Activated T-helper 2 cell treated with anti-CD3 and anti-CD28 coated beads, Interferon-gamma antibody, Interleukin-2, Interleukin-4, amounts not matched to agents 10 μg/mL and 5 μg/mL and 100 μg/mL, durations not matched to agents 14 hours and 24 hours and 36 hours (primary cell): ENCODE measurements around the gene ANXA10. TPM values are rescaled to one million over a fixed set of nuclear protein-coding genes. Genes with fewer than 3 reads are reported as not detected.
A peak's percentile ranks its signal among the peaks of the same experiment; 100 is the strongest.

Experiments used
- DNase-seq: peaks from one replicate; pipeline ENCODE4 v3.0.0; 2021; ENCODE audit warnings: low spot score
- H3K27ac Mint-ChIP-seq: one replicate; pipeline ENCODE4 v1.8.0; 2021; ENCODE audit warnings: mixed read lengths
- H3K27me3 Mint-ChIP-seq: one replicate; pipeline ENCODE4 v1.8.0; 2021; ENCODE audit warnings: low read depth, mixed read lengths
- H3K36me3 Mint-ChIP-seq: one replicate; pipeline ENCODE4 v1.8.0; 2021; ENCODE audit warnings: low read depth, mixed read lengths
- H3K4me1 Mint-ChIP-seq: one replicate; pipeline ENCODE4 v1.8.0; 2021; ENCODE audit warnings: low read depth, mixed read lengths
- H3K4me3 Mint-ChIP-seq: one replicate; pipeline ENCODE4 v1.8.0; 2021; ENCODE audit warnings: low read depth, mild to moderate bottlenecking, moderate library complexity, mixed read lengths
- H3K9me3 Mint-ChIP-seq: one replicate; pipeline ENCODE4 v1.8.0; 2021; ENCODE audit warnings: mixed read lengths
- intact Hi-C: fragments of 100-400 bp; cut with micrococcal nuclease; formaldehyde crosslinking; loops from one replicate; pipeline ENCODE4 v1.15.1; 2023
- total RNA-seq: library from RNA; stranded (reverse); gene quantifications from 2 replicates; pipeline ENCODE4 v1.2.3, GENCODE V29; 2022

The ANXA10 gene
- total RNA-seq, 1 donor from 2014 or later: not detected

DNA sequence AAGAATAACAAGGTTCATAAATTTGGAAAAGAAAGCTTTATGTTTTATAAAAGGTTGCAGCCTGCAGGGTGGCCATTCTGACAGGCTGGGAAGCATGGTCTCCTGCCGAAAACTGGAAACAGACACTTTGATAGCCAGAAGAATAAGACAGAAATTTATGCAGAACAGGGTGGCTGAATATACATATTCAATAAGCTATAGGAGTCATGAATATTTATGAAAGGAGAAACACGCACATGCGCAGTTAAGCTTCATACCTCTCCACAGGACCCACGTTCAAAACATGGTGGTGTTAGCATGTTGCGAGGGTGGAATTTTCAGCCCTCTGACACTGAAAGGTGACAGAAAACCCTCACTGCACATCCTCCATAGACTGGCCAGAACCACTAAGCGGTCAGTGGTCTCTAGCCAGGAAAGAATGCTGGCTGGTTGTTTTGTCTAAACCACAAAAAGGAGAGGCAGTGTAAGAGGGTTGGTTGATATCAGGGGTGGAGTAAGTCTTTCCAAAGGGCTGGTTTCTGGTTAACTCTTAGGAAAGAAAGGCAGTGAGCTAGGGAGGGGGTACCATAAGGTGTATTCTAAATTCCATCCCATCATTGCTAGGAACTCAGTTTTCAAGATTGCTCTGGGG, 58.2 kb downstream of the ANXA10 start:
- Mint-ChIP-seq H3K4me1 (peaks cover 1% of the 10 kb centered on the region), H3K36me3 (no peaks in the 10 kb centered on the region), H3K9me3 (no peaks in the 10 kb centered on the region), H3K27me3 (peaks cover 5% of the 10 kb centered on the region), H3K27ac (no peak overlapping the region), H3K4me3 (no peak overlapping the region)
- no peak for DNase-seq
- intact Hi-C loops: loop anchor here (10.0 kb wide), 2 partner anchors 366 to 1986 kb away; no protein-coding TSS in a partner anchor

DNA sequence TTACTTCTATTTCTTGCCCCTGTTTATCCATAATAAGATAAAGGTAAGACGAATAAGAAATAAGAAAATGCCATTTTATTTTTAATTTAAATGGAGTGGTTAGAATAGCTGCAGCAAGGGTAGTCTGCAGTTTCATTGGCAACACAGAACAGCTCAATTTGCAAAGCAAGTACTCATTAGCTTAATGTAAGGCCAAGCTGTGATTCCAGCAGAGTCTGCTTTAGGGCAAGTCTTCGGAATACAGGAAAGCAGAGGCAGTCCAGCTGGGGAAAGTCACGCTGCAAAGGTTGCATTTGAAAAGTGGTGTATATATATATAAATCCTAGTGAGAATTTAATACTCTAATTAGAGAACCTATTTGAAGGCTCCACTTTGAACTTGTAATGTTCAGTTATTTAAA, 59.0 kb downstream of the ANXA10 start:
- Mint-ChIP-seq H3K9me3 (no peaks in the 10 kb centered on the region), H3K4me1 (peaks cover 1% of the 10 kb centered on the region), H3K27ac (no peak overlapping the region), H3K4me3 (no peak overlapping the region), H3K36me3 (no peaks in the 10 kb centered on the region), H3K27me3 (peaks cover 5% of the 10 kb centered on the region)
- intact Hi-C loops: loop anchor here (10.0 kb wide), 2 partner anchors 367 to 1987 kb away; no protein-coding TSS in a partner anchor
- no peak for DNase-seq

DNA sequence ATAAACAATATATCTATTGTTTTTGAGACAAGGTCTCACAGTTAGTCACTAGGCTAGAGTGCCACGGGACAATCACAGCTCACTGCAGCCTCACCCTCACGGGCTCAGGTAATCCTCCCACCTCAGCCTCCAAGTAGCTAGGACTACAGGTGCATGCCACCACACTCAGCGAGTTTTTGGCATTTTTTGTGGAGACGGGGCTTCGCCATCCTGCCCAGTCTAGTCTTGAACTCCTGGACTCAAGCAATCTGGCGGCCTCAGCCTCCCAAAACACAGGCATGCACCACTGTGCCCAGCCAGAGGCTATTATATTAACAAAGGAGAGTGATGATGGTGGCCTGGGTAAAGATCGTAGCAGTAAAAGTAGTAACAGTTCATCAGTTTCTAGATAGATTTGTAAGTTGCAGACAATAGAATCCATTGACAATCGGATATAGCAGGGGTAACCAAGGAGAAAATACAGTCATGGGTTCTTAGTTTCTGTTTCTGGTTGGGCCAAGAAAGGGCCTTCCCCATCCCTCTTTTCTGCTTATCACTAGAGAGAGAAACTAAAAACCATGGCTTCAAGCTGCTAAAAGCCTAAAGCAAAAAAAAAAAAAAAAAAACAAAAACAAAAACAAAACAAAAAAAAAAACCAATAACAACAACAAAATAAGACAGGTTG, 60.6 kb downstream of the ANXA10 start:
- Mint-ChIP-seq H3K27ac (no peak overlapping the region), H3K36me3 (no peaks in the 10 kb centered on the region), H3K4me1 (peaks cover 1% of the 10 kb centered on the region), H3K4me3 (peak overlapping the region; percentile 14), H3K9me3 (no peaks in the 10 kb centered on the region), H3K27me3 (peaks cover 5% of the 10 kb centered on the region)
- intact Hi-C loops: loop anchor here (10.0 kb wide), 2 partner anchors 368 to 1988 kb away; no protein-coding TSS in a partner anchor
- DNase-seq: no peak

- peak; percentile 23 for DNase-seq
- Mint-ChIP-seq H3K36me3 (no peaks in the 10 kb centered on the region), H3K27me3 (peaks cover 5% of the 10 kb centered on the region), H3K9me3 (no peaks in the 10 kb centered on the region), H3K27ac (no peak overlapping the region), H3K4me1 (peaks cover 1% of the 10 kb centered on the region), H3K4me3 (no peak overlapping the region)
- intact Hi-C loops: loop anchor here (2.0 to 10.0 kb wide), 3 partner anchors 369 to 1989 kb away; no protein-coding TSS in a partner anchor
Measured at GRCh38 chr4:168153596-168154440, 61.5 kb downstream of the ANXA10 start.

GRCh38 chr4:168154546-168155277, 62.4 kb downstream of the ANXA10 start:
- Mint-ChIP-seq H3K36me3 (no peaks in the 10 kb centered on the region), H3K4me1 (peaks cover 1% of the 10 kb centered on the region), H3K27ac (no peak overlapping the region), H3K27me3 (peaks cover 5% of the 10 kb centered on the region), H3K9me3 (no peaks in the 10 kb centered on the region), H3K4me3 (no peak overlapping the region)
- intact Hi-C loops: loop anchor here (2.0 to 10.0 kb wide), 3 partner anchors 370 to 1990 kb away; no protein-coding TSS in a partner anchor
- no peak for DNase-seq

GRCh38 chr4:168162604-168163003, 70.3 kb downstream of the ANXA10 start:
- no peaks in the 10 kb centered on the region for H3K36me3 Mint-ChIP-seq
- no peaks in the 10 kb centered on the region for H3K9me3 Mint-ChIP-seq
- no peak overlapping the region for H3K4me3 Mint-ChIP-seq
- peaks cover 2% of the 10 kb centered on the region for H3K4me1 Mint-ChIP-seq
- intact Hi-C loops: no loop called here
- H3K27me3 Mint-ChIP-seq: no peaks in the 10 kb centered on the region
- no peak for DNase-seq
- no peak overlapping the region for H3K27ac Mint-ChIP-seq

DNA sequence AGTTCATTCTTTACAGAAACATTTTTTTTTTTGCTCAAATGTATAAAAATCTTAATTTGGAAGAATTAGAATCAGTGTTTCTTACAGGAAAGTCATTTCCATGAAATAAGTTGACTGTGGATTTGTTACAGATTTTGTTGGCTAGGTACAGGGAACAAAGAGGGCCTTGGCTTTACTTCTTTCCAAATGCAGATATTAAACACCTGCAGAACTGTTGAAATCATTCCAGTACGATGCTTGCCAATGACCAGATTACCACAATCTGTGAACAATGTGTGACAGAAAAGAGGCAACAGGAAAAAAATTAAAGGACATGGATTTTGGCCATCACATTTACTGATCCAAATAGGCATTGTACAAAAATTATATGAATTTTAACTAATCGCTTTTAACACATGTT, 70.8 kb downstream of the ANXA10 start:
- no peaks in the 10 kb centered on the region for H3K36me3 Mint-ChIP-seq
- no peaks in the 10 kb centered on the region for H3K27me3 Mint-ChIP-seq
- H3K9me3 Mint-ChIP-seq: no peaks in the 10 kb centered on the region
- DNase-seq: no peak
- no peak overlapping the region for H3K27ac Mint-ChIP-seq
- peaks cover 6% of the 10 kb centered on the region for H3K4me1 Mint-ChIP-seq
- intact Hi-C loops: no loop called here
- H3K4me3 Mint-ChIP-seq: no peak overlapping the region

DNA sequence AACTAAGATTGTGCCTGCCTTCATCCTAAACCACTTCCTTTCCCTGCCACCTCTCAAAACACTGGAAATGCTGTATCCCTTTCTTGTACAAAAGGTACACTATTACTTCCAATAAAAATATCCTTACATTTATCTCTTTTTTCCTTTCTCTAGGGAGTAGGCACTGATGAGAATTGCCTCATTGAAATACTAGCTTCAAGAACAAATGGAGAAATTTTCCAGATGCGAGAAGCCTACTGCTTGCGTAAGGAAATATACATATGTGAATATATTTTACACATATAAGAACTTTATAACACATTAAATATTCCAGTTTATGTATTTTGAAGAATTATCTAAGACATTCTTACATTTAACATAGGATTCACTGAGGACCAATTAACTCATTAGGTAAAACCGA, 71.7 kb downstream of the ANXA10 start:
- DNase-seq: no peak
- peaks cover 6% of the 10 kb centered on the region for H3K4me1 Mint-ChIP-seq
- no peaks in the 10 kb centered on the region for H3K36me3 Mint-ChIP-seq
- H3K4me3 Mint-ChIP-seq: no peak overlapping the region
- H3K27ac Mint-ChIP-seq: no peak overlapping the region
- no peaks in the 10 kb centered on the region for H3K27me3 Mint-ChIP-seq
- H3K9me3 Mint-ChIP-seq: no peaks in the 10 kb centered on the region
- intact Hi-C loops: no loop called here

DNA sequence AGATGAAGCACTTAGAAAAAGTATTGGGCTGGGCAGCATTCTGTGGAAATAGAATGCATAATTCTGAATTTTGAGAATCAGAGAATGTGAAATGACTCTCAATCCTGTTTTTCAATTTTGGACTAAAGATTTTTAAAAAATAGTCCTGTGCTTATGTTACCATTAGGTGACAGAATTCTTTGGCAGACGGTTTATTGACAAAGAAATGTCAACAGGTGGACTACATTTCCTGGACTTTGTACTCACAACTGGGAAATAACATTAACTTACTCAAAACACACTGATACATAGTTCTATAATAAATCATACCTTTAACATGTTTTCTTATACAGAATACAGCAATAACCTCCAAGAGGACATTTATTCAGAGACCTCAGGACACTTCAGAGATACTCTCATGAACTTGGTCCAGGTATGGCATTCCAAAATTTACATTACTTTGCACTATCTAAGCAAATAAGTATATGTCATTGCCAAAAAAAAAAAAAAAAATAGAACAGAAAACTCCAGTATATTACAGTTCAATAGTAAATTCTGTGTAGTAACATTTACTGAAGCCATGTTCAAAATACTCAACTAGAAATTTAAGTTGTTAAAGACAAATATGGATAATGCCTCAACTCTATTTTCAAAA, 72.7 kb downstream of the ANXA10 start:
- intact Hi-C loops: no loop called here
- Mint-ChIP-seq H3K4me1 (peaks cover 6% of the 10 kb centered on the region), H3K36me3 (no peaks in the 10 kb centered on the region), H3K27ac (no peak overlapping the region), H3K27me3 (no peaks in the 10 kb centered on the region), H3K4me3 (no peak overlapping the region), H3K9me3 (no peaks in the 10 kb centered on the region)
- DNase-seq: no peak

- intact Hi-C loops: no loop called here
- Mint-ChIP-seq H3K9me3 (no peaks in the 10 kb centered on the region), H3K4me3 (no peak overlapping the region), H3K36me3 (no peaks in the 10 kb centered on the region), H3K27ac (no peak overlapping the region), H3K4me1 (peaks cover 6% of the 10 kb centered on the region), H3K27me3 (no peaks in the 10 kb centered on the region)
- DNase-seq: no peak
Measured at GRCh38 chr4:168167714-168168284, 75.5 kb downstream of the ANXA10 start.

DNA sequence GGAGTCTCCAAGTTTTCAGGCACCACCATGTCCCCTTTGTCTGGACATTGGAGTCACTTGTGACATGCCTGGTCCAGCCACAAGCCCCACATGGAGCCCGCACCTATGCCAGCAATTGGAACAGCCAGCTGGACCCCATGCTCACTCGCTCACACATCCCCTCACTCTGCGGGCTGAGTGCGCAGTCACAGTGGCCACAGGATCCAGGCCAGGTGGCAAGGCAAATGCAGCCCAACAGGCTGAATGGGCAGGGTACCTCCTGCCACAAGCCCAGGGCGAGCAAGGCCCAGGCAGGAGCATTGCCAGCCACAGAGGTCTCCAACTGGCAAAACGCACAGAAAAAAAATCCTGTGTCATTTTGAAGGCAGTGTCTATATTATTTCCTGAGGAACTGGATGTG, 82.0 kb downstream of the ANXA10 start:
- H3K4me1 Mint-ChIP-seq: no peaks in the 10 kb centered on the region
- no peaks in the 10 kb centered on the region for H3K9me3 Mint-ChIP-seq
- no peak for DNase-seq
- no peaks in the 10 kb centered on the region for H3K36me3 Mint-ChIP-seq
- intact Hi-C loops: no loop called here
- peaks cover 3% of the 10 kb centered on the region for H3K27me3 Mint-ChIP-seq
- no peak overlapping the region for H3K27ac Mint-ChIP-seq
- no peak overlapping the region for H3K4me3 Mint-ChIP-seq
